PFSK-1 (cell line): ENCODE data around the gene CNTNAP2.

Source experiments
- FOXP2 ChIP-seq: optimal IDR thresholded peaks from 2 replicates; pipeline ENCODE3; 2011; ENCODE audit warnings: borderline replicate concordance, control low read depth, inconsistent platforms; ENCODE audit not compliant: insufficient read depth; ENCODE audit errors: extremely low read length, extremely low read depth
- POLR2AphosphoS5 ChIP-seq: IDR thresholded peaks from 2 replicates; pipeline ENCODE4 v1.6.1; 2012; ENCODE audit warnings: low read depth, mild to moderate bottlenecking, control low read depth, low read length, moderate library complexity
- REST ChIP-seq, 2 experiments: IDR thresholded peaks; 2 replicates each; pipeline versions ENCODE4 v1.6.1 to v1.8.0; 2011 to 2012; ENCODE audit warnings: low read depth in 2 of 2, low read length in 2 of 2, control low read depth in 1 of 2, inconsistent platforms in 1 of 2, mild to moderate bottlenecking in 1 of 2, moderate library complexity in 1 of 2; ENCODE audit not compliant: insufficient read depth in 1 of 2
- SIN3A ChIP-seq: IDR thresholded peaks from 2 replicates; pipeline ENCODE4 v1.6.1; 2012; ENCODE audit warnings: mild to moderate bottlenecking, low read length, moderate library complexity, borderline replicate concordance; ENCODE audit not compliant: insufficient read depth
- TAF1 ChIP-seq: IDR thresholded peaks from 2 replicates; pipeline ENCODE4 v1.6.1; 2012; ENCODE audit warnings: low read length, control low read depth, borderline replicate concordance; ENCODE audit not compliant: insufficient read depth

The CNTNAP2 gene

GRCh38 chr7:146126767-146127509, 10.3 kb downstream of the CNTNAP2 start:
- no peak for TF ChIP-seq POLR2AphosphoS5

- no peak for TF ChIP-seq TAF1
- TF ChIP-seq REST (IDR thresholded peaks at IDR 0.05; ENCODE audit: insufficient read depth in 1 of 2, low read depth in 2 of 2, low read length in 2 of 2): no peak
- no peak for TF ChIP-seq FOXP2
- TF ChIP-seq SIN3A: no peak
- no peak for TF ChIP-seq POLR2AphosphoS5
These were observed 12.7 kb downstream of the CNTNAP2 start for GRCh38 chr7:146129296-146129695.

GRCh38 chr7:146129997-146130396, 13.4 kb downstream of the CNTNAP2 start:
- TF ChIP-seq REST (IDR thresholded peaks at IDR 0.05; ENCODE audit: insufficient read depth in 1 of 2, low read depth in 2 of 2, low read length in 2 of 2) (no peak), FOXP2 (no peak), TAF1 (no peak), POLR2AphosphoS5 (no peak), SIN3A (no peak)

GRCh38 chr7:146131701-146132100, 15.1 kb downstream of the CNTNAP2 start:
- TF ChIP-seq REST (IDR thresholded peaks at IDR 0.05; ENCODE audit: insufficient read depth in 1 of 2, low read depth in 2 of 2, low read length in 2 of 2) (no peak), TAF1 (no peak), POLR2AphosphoS5 (no peak), SIN3A (no peak), FOXP2 (no peak)

- TF ChIP-seq FOXP2 (no peak), TAF1 (no peak), REST (IDR thresholded peaks at IDR 0.05; ENCODE audit: insufficient read depth in 1 of 2, low read depth in 2 of 2, low read length in 2 of 2) (no peak), POLR2AphosphoS5 (no peak), SIN3A (no peak)
These were observed 19.8 kb downstream of the CNTNAP2 start for GRCh38 chr7:146136357-146136875.
